ENCODE data around the gene ZC2HC1B. TPM values are rescaled to one million over a fixed set of nuclear protein-coding genes. Genes with fewer than 3 reads are reported as not detected.

The ZC2HC1B gene
- total and polyA plus RNA-seq, 2 of the 8 experiments (the other 6 are each of a cell fraction or from before 2014, with no cell fraction given): not detected

GRCh38 chr6:143882401-143882930, 18.2 kb downstream of the ZC2HC1B start:
- no peak overlapping the region for H3K23ac ChIP-seq (ENCODE audit: insufficient read length)
- H4K8ac ChIP-seq (ENCODE audit: extremely low read depth, insufficient read depth, low read length): no peak overlapping the region
- H3K56ac ChIP-seq (replicated peaks; ENCODE audit: insufficient read length, low read depth, low read length): no peak overlapping the region
- no peaks in the 10 kb centered on the region for H3K79me2 ChIP-seq (ENCODE audit: control insufficient read depth in 1 of 2, insufficient read depth in 2 of 2, low read length in 2 of 2)
- H3K36me3 ChIP-seq (ENCODE audit: control insufficient read depth in 2 of 4, insufficient read depth in 4 of 4, low read length in 3 of 4): no peaks in the 10 kb centered on the region
- H2AFZ ChIP-seq (ENCODE audit: low read length): no peak overlapping the region
- ChIA-PET CTCF (ENCODE audit: partially characterized antibody) (interaction anchor here (0.6 to 1.4 kb wide), 2 partner anchors 59 to 1072 kb away, joined by 3 to 6 read pairs; no protein-coding TSS in a partner anchor), POLR2A (ENCODE audit: partially characterized antibody) (no interaction called here)
- no peak overlapping the region for H2AK5ac ChIP-seq (ENCODE audit: low read depth, low read length)
- no peak overlapping the region for H3K18ac ChIP-seq (ENCODE audit: extremely low read depth, low read length)
- H2BK120ac ChIP-seq (replicated peaks; ENCODE audit: low read depth, low read length): no peak overlapping the region
- no peak overlapping the region for H2BK15ac ChIP-seq (ENCODE audit: low read length)
- H3K4ac ChIP-seq (replicated peaks; ENCODE audit: insufficient read length, low read depth, low read length): no peak overlapping the region
- peaks cover 0 to 4% of the 10 kb centered on the region in 2 experiments; a peak in 2 of 4 replicates for H3K9me3 ChIP-seq (ENCODE audit: insufficient read depth in 2 of 2, low read depth in 1 of 2, low read length in 1 of 2)
- WGBS, 2 experiments (ENCODE audit: extremely low coverage in 1 of 2, insufficient coverage in 1 of 2, insufficient read length in 1 of 2, insufficient replicate concordance in 2 of 2, low coverage in 1 of 2, low lambda C conversion rate in 2 of 2, missing lambda C conversion rate in 1 of 2): 88% methylated on average over 2 of the region's 2 CpGs; no CpG with 5 or more reads in 1 of the 2 experiments
- H3K9ac ChIP-seq (replicated peaks in 1 of 4; ENCODE audit: extremely low read depth in 1 of 4, low read depth in 3 of 4, low read length in 3 of 4): no peak overlapping the region
- FAIRE-seq: no peak
- H4K20me1 ChIP-seq (replicated peaks in 1 of 2; ENCODE audit: control insufficient read depth in 1 of 2, insufficient read depth in 2 of 2, low read length in 2 of 2): no peaks in the 10 kb centered on the region
- no peak overlapping the region for H3K4me3 ChIP-seq (ENCODE audit: extremely low read depth in 1 of 4, insufficient read depth in 2 of 4, low read depth in 3 of 4, low read length in 4 of 4)
- no peaks in the 10 kb centered on the region for H3K4me1 ChIP-seq (replicated peaks in 1 of 4; ENCODE audit: control insufficient read depth in 3 of 4, insufficient read depth in 4 of 4, low read length in 3 of 4)
- H3K27ac ChIP-seq (ENCODE audit: low read depth, low read length): no peak overlapping the region
- no peaks in the 10 kb centered on the region for H3K27me3 ChIP-seq (replicated peaks in 1 of 4; ENCODE audit: control insufficient read depth in 3 of 4, extremely low read depth in 1 of 4, insufficient read depth in 3 of 4, low read length in 3 of 4)
- no peak overlapping the region for H2BK5ac ChIP-seq (ENCODE audit: low read depth, low read length)
- no peaks in the 10 kb centered on the region for H3K79me1 ChIP-seq (ENCODE audit: low read depth, low read length)
- no peak overlapping the region for H4K5ac ChIP-seq (ENCODE audit: insufficient read length, low read depth, low read length)
- H3K23me2 ChIP-seq (ENCODE audit: low read depth, low read length): no peaks in the 10 kb centered on the region; the same call in 1 of the 2 replicates
- DNase-seq (ENCODE audit: low read depth in 1 of 2, low spot score in 2 of 2): peak in 1 of 2 experiments; percentile 6
- H2BK20ac ChIP-seq (ENCODE audit: low read length): no peak overlapping the region
- no peak overlapping the region for H3K14ac ChIP-seq (ENCODE audit: insufficient read length)
- no peak overlapping the region for H2BK12ac ChIP-seq (ENCODE audit: low read depth, low read length)
- no peak overlapping the region for H3K4me2 ChIP-seq (ENCODE audit: insufficient read depth in 1 of 2, low read depth in 2 of 2, low read length in 2 of 2)
- H4K91ac ChIP-seq (replicated peaks; ENCODE audit: insufficient read length, low read length): no peak overlapping the region
- no peak for TF ChIP-seq SAP30 (IDR thresholded peaks at IDR 0.05; ENCODE audit: insufficient read depth, insufficient replicate concordance, low read length)
- no peak for TF ChIP-seq POLR2A (IDR thresholded peaks at IDR 0.05; ENCODE audit: control extremely low read depth in 1 of 2, low read depth in 2 of 2, low read length in 2 of 2)
- no peak for TF ChIP-seq CEBPB (IDR thresholded peaks at IDR 0.05; ENCODE audit: low read depth, low read length)
- TF ChIP-seq CREB1 (IDR thresholded peaks at IDR 0.05): no peak
- no peak for TF ChIP-seq JUN (IDR thresholded peaks at IDR 0.05; ENCODE audit: low read depth, low read length)
- TF ChIP-seq SIRT6 (IDR thresholded peaks at IDR 0.05; ENCODE audit: low read length): no peak
- TF ChIP-seq E2F6 (IDR thresholded peaks at IDR 0.05): no peak
- TF ChIP-seq POLR2AphosphoS5 (IDR thresholded peaks at IDR 0.05; ENCODE audit: low read depth, low read length): no peak
- no peak for TF ChIP-seq RAD21 (IDR thresholded peaks at IDR 0.05 in 1 of 2, conservative IDR thresholded peaks at IDR 0.05 in 1 of 2; ENCODE audit: low read depth in 2 of 2, low read length in 2 of 2)
- no peak for TF ChIP-seq YY1 (IDR thresholded peaks at IDR 0.05; ENCODE audit: low read depth, low read length)
- no peak for TF ChIP-seq GTF2F1 (IDR thresholded peaks at IDR 0.05; ENCODE audit: borderline replicate concordance, low read depth, low read length)
- no peak for TF ChIP-seq TCF12 (IDR thresholded peaks at IDR 0.05; ENCODE audit: low read depth, low read length)
- no peak for TF ChIP-seq MAX (IDR thresholded peaks at IDR 0.05)
- no peak for TF ChIP-seq ZNF274 (IDR thresholded peaks at IDR 0.05; ENCODE audit: borderline replicate concordance, extremely low read depth, low read length)
